ENCODE measurements around the gene DERL3. TPM values are rescaled to one million over a fixed set of nuclear protein-coding genes. Genes with fewer than 3 reads are reported as not detected.

DERL3 gene
- total and polyA plus RNA-seq, 2 donors (not counting 1 experiment from before 2014, with no cell fraction given) = 77.0 to 142 TPM

GRCh38 chr22:23816156-23816976 lies 22.4 kb downstream of the DERL3 start:
- no peaks in the 10 kb centered on the region for H3K9me3 ChIP-seq (ENCODE audit: control extremely low read depth in 1 of 3, control insufficient read depth in 2 of 3, insufficient read depth in 1 of 3, low read length in 2 of 3)
- no peak overlapping the region for H3K9ac ChIP-seq (ENCODE audit: low read length)
- H3K4me1 Mint-ChIP-seq = peaks cover 54% of the 10 kb centered on the region
- ATAC-seq (ENCODE audit: low read depth) (no peak), DNase-seq (no peak)
- H3K27ac Mint-ChIP-seq = no peak overlapping the region
- WGBS (ENCODE audit: insufficient coverage) = 97% methylated on average over 17 of the region's 18 CpGs
- H3K79me2 ChIP-seq (ENCODE audit: control insufficient read depth, insufficient read depth, low read length) = peaks cover 56% of the 10 kb centered on the region
- H3K36me3 ChIP-seq (replicated peaks in 1 of 2; ENCODE audit: control extremely low read depth in 1 of 2, control insufficient read depth in 1 of 2, extremely low read depth in 1 of 2, insufficient read depth in 2 of 2, low read length in 1 of 2) = peaks cover 8 to 58% of the 10 kb centered on the region in 2 experiments
- H4K20me1 ChIP-seq (ENCODE audit: control insufficient read depth, insufficient read depth, low read length, poor library complexity, severe bottlenecking) = no peaks in the 10 kb centered on the region
- intact Hi-C loops (cut with micrococcal nuclease) = no loop called here
- ChIA-PET CTCF (interaction anchor here (0.6 kb wide), 1 partner anchor 11 kb away, joined by 3 read pairs; no protein-coding TSS in a partner anchor), POLR2A (no interaction called here)
- no peak overlapping the region for H3K27ac ChIP-seq (ENCODE audit: low read length in 2 of 2)
- TF ChIP-seq EZH2 (IDR thresholded peaks at IDR 0.05; ENCODE audit: borderline replicate concordance, insufficient read depth, low read depth, low read length, poor library complexity, severe bottlenecking) = no peak
- no peak for TF ChIP-seq CTCF (IDR thresholded peaks at IDR 0.05)
- peaks cover 43 to 46% of the 10 kb centered on the region in 2 donors for H3K4me1 ChIP-seq (ENCODE audit: control insufficient read depth in 2 of 2, insufficient read depth in 2 of 2, low read length in 2 of 2)
- H3K4me3 Mint-ChIP-seq = no peak overlapping the region
- no peak overlapping the region for H3K4me2 ChIP-seq (replicated peaks; ENCODE audit: low read depth, low read length, poor library complexity, severe bottlenecking)
- no peak overlapping the region for H3K4me3 ChIP-seq (ENCODE audit: control extremely low read depth in 1 of 5, extremely low read depth in 1 of 5, insufficient read depth in 1 of 5, low read depth in 2 of 5, low read length in 4 of 5)
- H3K27me3 Mint-ChIP-seq = no peaks in the 10 kb centered on the region
- no peak overlapping the region for H2AFZ ChIP-seq (ENCODE audit: insufficient read depth, low read depth, low read length, poor library complexity, severe bottlenecking)
- no peaks in the 10 kb centered on the region for H3K9me3 Mint-ChIP-seq (ENCODE audit: insufficient read depth)
- no peaks in the 10 kb centered on the region for H3K27me3 ChIP-seq (replicated peaks in 1 of 4; ENCODE audit: control extremely low read depth in 1 of 4, control insufficient read depth in 3 of 4, insufficient read depth in 4 of 4, low read length in 3 of 4)

GRCh38 chr22:23815541-23816155 lies 23.2 kb downstream of the DERL3 start:
- H3K4me1 ChIP-seq (ENCODE audit: control insufficient read depth in 2 of 2, insufficient read depth in 2 of 2, low read length in 2 of 2) = peaks cover 36 to 41% of the 10 kb centered on the region in 2 donors
- no peaks in the 10 kb centered on the region for H3K27me3 Mint-ChIP-seq
- ATAC-seq (ENCODE audit: low read depth) (no peak), DNase-seq (no peak)
- WGBS (ENCODE audit: insufficient coverage) = 97% methylated on average over 6 of the region's 10 CpGs
- intact Hi-C loops (cut with micrococcal nuclease) = no loop called here
- ChIA-PET CTCF (interaction anchor here (0.6 to 0.7 kb wide), 2 partner anchors 10 to 18 kb away, joined by 3 read pairs; no protein-coding TSS in a partner anchor), POLR2A (interaction anchor here (0.7 kb wide), 1 partner anchor 10 kb away, joined by 6 read pairs; no protein-coding TSS in a partner anchor)
- no peak overlapping the region for H3K27ac ChIP-seq (ENCODE audit: low read length in 2 of 2)
- no peaks in the 10 kb centered on the region for H4K20me1 ChIP-seq (ENCODE audit: control insufficient read depth, insufficient read depth, low read length, poor library complexity, severe bottlenecking)
- H3K4me1 Mint-ChIP-seq = peaks cover 52% of the 10 kb centered on the region
- peaks cover 60% of the 10 kb centered on the region for H3K79me2 ChIP-seq (ENCODE audit: control insufficient read depth, insufficient read depth, low read length)
- H2AFZ ChIP-seq (ENCODE audit: insufficient read depth, low read depth, low read length, poor library complexity, severe bottlenecking) = no peak overlapping the region
- no peak overlapping the region for H3K4me3 ChIP-seq (ENCODE audit: control extremely low read depth in 1 of 5, extremely low read depth in 1 of 5, insufficient read depth in 1 of 5, low read depth in 2 of 5, low read length in 4 of 5)
- no peaks in the 10 kb centered on the region for H3K9me3 ChIP-seq (ENCODE audit: control extremely low read depth in 1 of 3, control insufficient read depth in 2 of 3, insufficient read depth in 1 of 3, low read length in 2 of 3)
- H3K27ac Mint-ChIP-seq = no peak overlapping the region
- H3K9ac ChIP-seq (ENCODE audit: low read length) = no peak overlapping the region
- no peaks in the 10 kb centered on the region for H3K9me3 Mint-ChIP-seq (ENCODE audit: insufficient read depth)
- H3K4me2 ChIP-seq (replicated peaks; ENCODE audit: low read depth, low read length, poor library complexity, severe bottlenecking) = no peak overlapping the region
- H3K27me3 ChIP-seq (replicated peaks in 1 of 4; ENCODE audit: control extremely low read depth in 1 of 4, control insufficient read depth in 3 of 4, insufficient read depth in 4 of 4, low read length in 3 of 4) = no peaks in the 10 kb centered on the region
- no peak overlapping the region for H3K4me3 Mint-ChIP-seq
- no peak for TF ChIP-seq CTCF (IDR thresholded peaks at IDR 0.05)
- TF ChIP-seq EZH2 (IDR thresholded peaks at IDR 0.05; ENCODE audit: borderline replicate concordance, insufficient read depth, low read depth, low read length, poor library complexity, severe bottlenecking) = no peak
- H3K36me3 ChIP-seq (replicated peaks in 1 of 2; ENCODE audit: control extremely low read depth in 1 of 2, control insufficient read depth in 1 of 2, extremely low read depth in 1 of 2, insufficient read depth in 2 of 2, low read length in 1 of 2) = peaks cover 8 to 56% of the 10 kb centered on the region in 2 experiments

Measured in B cell (primary cell).